ENCODE measurements around the gene DIAPH2. TPM values are rescaled to one million over a fixed set of nuclear protein-coding genes. Genes with fewer than 3 reads are reported as not detected.

DIAPH2 gene
- total RNA-seq, 1 experiment from 2014 or later, result 8.4 TPM

- DNase-seq (ENCODE audit: low read depth), result no peak
These were observed 622.3 kb downstream of the DIAPH2 start for GRCh38 chrX:97306771-97307470.

GRCh38 chrX:97308171-97308570, 623.5 kb downstream of the DIAPH2 start:
- DNase-seq (ENCODE audit: low read depth), result no peak

GRCh38 chrX:97309487-97310116, 625.0 kb downstream of the DIAPH2 start:
- no peak for DNase-seq (ENCODE audit: low read depth)

GRCh38 chrX:97310373-97310772, 625.7 kb downstream of the DIAPH2 start:
- peak; percentile 47 for DNase-seq (ENCODE audit: low read depth)

GRCh38 chrX:97311066-97311778, 626.6 kb downstream of the DIAPH2 start:
- DNase-seq (ENCODE audit: low read depth), result no peak

GRCh38 chrX:97314345-97314744, 629.7 kb downstream of the DIAPH2 start:
- no peak for DNase-seq (ENCODE audit: low read depth)

GRCh38 chrX:97315939-97316338, 631.3 kb downstream of the DIAPH2 start:
- no peak for DNase-seq (ENCODE audit: low read depth)

- no peak for DNase-seq (ENCODE audit: low read depth)
These were observed 635.7 kb downstream of the DIAPH2 start for GRCh38 chrX:97320305-97320704.

- no peak for DNase-seq (ENCODE audit: low read depth)
These were observed 637.8 kb downstream of the DIAPH2 start for GRCh38 chrX:97322401-97322800.

GRCh38 chrX:97326456-97326855, 641.8 kb downstream of the DIAPH2 start:
- DNase-seq (ENCODE audit: low read depth), result no peak

GRCh38 chrX:97328853-97329390, 644.3 kb downstream of the DIAPH2 start:
- no peak for DNase-seq (ENCODE audit: low read depth)

- DNase-seq (ENCODE audit: low read depth), result no peak
These were observed 645.5 kb downstream of the DIAPH2 start for GRCh38 chrX:97330151-97330550.

GRCh38 chrX:97332963-97333362, 648.3 kb downstream of the DIAPH2 start:
- DNase-seq (ENCODE audit: low read depth), result no peak

- DNase-seq (ENCODE audit: low read depth), result no peak
These were observed 650.2 kb downstream of the DIAPH2 start for GRCh38 chrX:97334850-97335249.

GRCh38 chrX:97344724-97345123, 660.1 kb downstream of the DIAPH2 start:
- DNase-seq (ENCODE audit: low read depth), result no peak

GRCh38 chrX:97358941-97359340, 674.3 kb downstream of the DIAPH2 start:
- DNase-seq (ENCODE audit: low read depth), result no peak

GRCh38 chrX:97363843-97364242, 679.2 kb downstream of the DIAPH2 start:
- no peak for DNase-seq (ENCODE audit: low read depth)

GRCh38 chrX:97366237-97366636, 681.6 kb downstream of the DIAPH2 start:
- no peak for DNase-seq (ENCODE audit: low read depth)

- DNase-seq (ENCODE audit: low read depth), result no peak
These were observed 682.5 kb downstream of the DIAPH2 start for GRCh38 chrX:97367125-97367524.

GRCh38 chrX:97369947-97370346, 685.3 kb downstream of the DIAPH2 start:
- DNase-seq (ENCODE audit: low read depth), result no peak

- DNase-seq (ENCODE audit: low read depth), result no peak
These were observed 687.5 kb downstream of the DIAPH2 start for GRCh38 chrX:97372001-97372766.

- no peak for DNase-seq (ENCODE audit: low read depth)
These were observed 689.6 kb downstream of the DIAPH2 start for GRCh38 chrX:97374266-97374665.
